Activated T-helper 1 cell treated with Interleukin-2 at 50 U/mL for 16 hours (primary cell): ENCODE measurements around the gene OR6C76.

Experiments used
- DNase-seq: peaks from one replicate; pipeline ENCODE4 v3.0.0-alpha.2; 2020; ENCODE audit warnings: low read depth

OR6C76 gene

DNA sequence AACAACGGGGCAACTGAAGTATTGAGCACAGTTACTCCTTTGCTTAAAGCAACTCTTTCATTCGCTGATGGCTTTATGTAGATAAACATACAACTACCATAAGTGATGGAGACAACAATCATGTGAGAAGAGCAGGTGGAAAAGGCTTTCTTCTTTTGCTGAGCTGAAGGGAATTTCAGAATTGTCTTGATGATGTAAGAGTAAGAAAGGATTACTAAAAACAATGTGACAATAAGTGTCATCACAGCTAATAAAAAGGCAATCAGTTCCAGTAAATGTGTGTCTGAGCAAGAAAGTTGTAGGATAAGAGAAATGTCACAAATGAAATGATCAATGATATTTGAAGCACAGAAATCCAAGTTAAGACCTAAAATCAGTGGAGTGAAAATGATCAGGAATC lies 43.2 kb downstream of the OR6C76 start:
- no peak for DNase-seq

DNA sequence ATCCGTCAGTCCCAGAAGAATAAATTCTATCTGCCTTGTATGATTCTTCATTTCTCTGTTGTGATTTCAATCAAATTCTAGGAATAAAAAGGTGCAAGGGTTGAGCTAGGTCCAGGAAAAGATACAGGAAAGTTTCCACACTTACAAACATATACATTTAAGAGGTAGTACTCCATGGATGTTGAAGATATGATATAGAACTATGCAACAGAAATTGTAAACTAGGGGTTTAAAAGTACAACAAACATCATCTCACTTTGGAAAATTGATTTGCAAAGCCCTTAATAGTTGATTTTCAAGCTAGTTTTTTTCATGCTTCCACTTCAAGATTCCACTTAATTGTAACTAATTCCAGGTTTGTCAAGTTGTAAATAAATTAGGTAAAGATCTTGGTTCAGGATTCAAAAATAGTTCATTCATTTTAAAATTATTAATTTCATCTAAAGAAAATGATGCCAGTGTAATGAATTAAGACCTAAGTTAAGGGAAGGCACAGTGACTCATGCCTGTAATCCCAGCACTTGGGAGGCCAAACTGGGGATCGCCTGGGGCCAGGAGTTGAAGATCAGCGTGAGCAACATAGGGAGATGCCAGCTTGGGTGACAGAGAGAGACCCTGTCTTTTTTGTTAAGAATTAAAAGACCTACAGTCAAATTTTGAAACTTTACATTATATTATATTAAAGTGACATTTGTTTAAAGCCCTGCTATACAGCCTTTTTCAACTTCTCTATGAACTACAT lies 44.2 kb downstream of the OR6C76 start, which contains the start of gene OR6C70:
Gene OR6C70, minus strand, starts transcription at position 51 of the 742 bp plus-strand sequence. Its CDS starts 0 bp downstream, at position 51.
- DNase-seq = no peak

DNA sequence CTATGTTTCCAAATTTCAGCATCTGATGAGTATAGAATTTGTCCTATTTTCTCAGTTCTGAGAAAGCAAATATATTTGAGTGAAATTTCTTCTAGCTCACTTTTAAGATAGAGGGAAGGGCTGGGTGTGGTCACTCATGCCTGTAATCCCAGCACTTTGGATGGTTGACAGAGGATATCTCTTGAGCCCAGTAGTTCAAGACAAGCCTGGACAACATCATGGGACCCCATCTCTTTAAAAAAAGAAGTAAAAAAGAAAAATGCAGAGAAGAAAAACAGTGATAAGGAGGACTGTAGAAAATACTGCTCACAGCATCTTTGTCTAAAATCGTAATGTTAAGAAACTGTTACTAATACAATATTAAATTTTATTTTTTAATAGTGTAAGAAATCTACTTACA lies 46.2 kb downstream of the OR6C76 start:
- no peak for DNase-seq
